Heart right ventricle (tissue), 16 donors: ENCODE data around the gene BSND. TPM values are rescaled to one million over a fixed set of nuclear protein-coding genes. Genes with fewer than 3 reads are reported as not detected.
"Not testable (repeated sequence)": the region's sequence is repeated elsewhere in the genome, so short reads cannot be mapped to it uniquely, and the experiment has no call there.

Source experiments
- ATAC-seq, 8 donors: fragments of 200-7000 bp; cut with Tn5 transposase; one replicate each; pipeline ENCODE4 v1.9.1; 2020; ENCODE audit warnings: mild to moderate bottlenecking in 8 of 8, moderate library complexity in 8 of 8, moderate number of reproducible peaks in 1 of 8
- DNase-seq, 2 donors: peaks; one replicate each; pipeline ENCODE4 v3.0.0-alpha.2; 2020
- H3K27ac ChIP-seq, 10 donors: fragments of 200-600 bp; sonication (generic) in 2 of 10; one replicate each; pipeline versions ENCODE4 v1.5.0 to v1.8.0; 2020 to 2022; ENCODE audit warnings: mild to moderate bottlenecking in 3 of 10
- H3K27me3 ChIP-seq, 7 donors: fragments of 200-600 bp; one replicate each; pipeline ENCODE4 v1.8.0; 2021 to 2022; ENCODE audit warnings: mild to moderate bottlenecking in 2 of 7
- H3K36me3 ChIP-seq, 9 donors: fragments of 200-600 bp; sonication (generic) in 1 of 9; one replicate each; pipeline versions ENCODE4 v1.5.0 to v1.8.0; 2020 to 2022; ENCODE audit warnings: mild to moderate bottlenecking in 2 of 9
- H3K4me1 ChIP-seq, 9 donors: fragments of 200-600 bp; sonication (generic) in 1 of 9; one replicate each; pipeline versions ENCODE4 v1.5.0 to v1.8.0; 2020 to 2022; ENCODE audit warnings: mild to moderate bottlenecking in 4 of 9
- H3K4me3 ChIP-seq, 10 donors: fragments of 200-600 bp; sonication (generic) in 2 of 10; one replicate each; pipeline versions ENCODE4 v1.5.0 to v1.8.0; 2020 to 2022; ENCODE audit warnings: mild to moderate bottlenecking in 7 of 10, moderate library complexity in 2 of 10
- H3K9me3 ChIP-seq, 11 donors: fragments of 200-600 bp in 10 of 11; sonication (generic) in 2 of 11; one replicate each; pipeline versions ENCODE4 v1.5.0 to v1.8.0; 2013 to 2022; ENCODE audit warnings: mild to moderate bottlenecking in 2 of 11, control low read depth in 1 of 11, moderate library complexity in 1 of 11
- CTCF ChIP-seq, 9 donors: fragments of 200-600 bp; sonication (generic) in 2 of 9; IDR thresholded peaks; one replicate each; pipeline versions ENCODE4 v1.5.0 to v1.8.0; 2021 to 2022; ENCODE audit warnings: antibody characterized with exemption in 9 of 9, mild to moderate bottlenecking in 5 of 9, moderate library complexity in 1 of 9
- WGBS, 2 donors: extraction: QIAGEN DNeasy Blood & Tissue Kit; methylation state at CpG; one replicate each; pipeline ENCODE4 v1.1.7; 2013; ENCODE audit warnings: inconsistent platforms in 1 of 2; 5-methylcytosine and 5-hydroxymethylcytosine counted together
- intact Hi-C, 10 donors: fragments of 100-400 bp; cut with DNase I; formaldehyde crosslinking; loops; one replicate each; pipeline versions ENCODE4 v1.11.1 to v1.14.2; 2022
- polyA plus RNA-seq, 2 donors: library from polyadenylated mRNA; stranded (reverse); fragments of 200-250 nt; gene quantifications; one replicate each; pipeline ENCODE4 v1.2.3, GENCODE V29; 2013
- total RNA-seq, 10 donors: library from RNA; stranded (reverse); fragmentation: NEBNext Ultra II Directional in 3 of 10; extraction: Animal tissue kit (Norgen Biotek cat#: 25700) in 3 of 10; gene quantifications; one replicate each; pipeline versions ENCODE4 v1.2.1 to v1.2.4, GENCODE V29; 2021 to 2023
- donor health status: Arrhythmogenic right ventricular cardiomyopathy.
- donor health status: ischemic (EF 13 %, LVEDD 7.1; RV severe dilation, severe dysfunction).
- donor health status: healthy with polysubstance abuse.
- donor health status: DM: no; HTN: yes; CAD: no.
- donor health status: DM: no; HTN: no; CAD: no.
- donor health status: ischemic (EF 25% LVEDD 6.9; RV normal size, moderate dysfunction).
- donor health status: ischemic (EF 25% LVEDD 5.7; RV mildly dilated, moderate dysfunction).
- donor health status: healthy.
- donor health status: DM: yes; HTN: yes; CAD: no.
- donor health status: Ischemic cardiomyopathy.
- donor health status: ischemic (EF 35%, LVEDD 5.7; RV mildly dilated, moderate dysfunction).
- donor health status: nonischemic (EF 11% LVEDD 7.7; RV severe dilation, severe dysfunction).
- donor health status: DM: yes; HTN: yes; CAD: no.
- donor health status: PGD.
- donor health status: ischemic (EF 29% LVEDD 5.4; RV normal size, mild dysfunction).
- donor health status: nonischemic (EF 23%, LVEDD 6.1; RV moderate dilation, normal function).

The BSND gene
- total and polyA plus RNA-seq, 12 donors: not detected

DNA sequence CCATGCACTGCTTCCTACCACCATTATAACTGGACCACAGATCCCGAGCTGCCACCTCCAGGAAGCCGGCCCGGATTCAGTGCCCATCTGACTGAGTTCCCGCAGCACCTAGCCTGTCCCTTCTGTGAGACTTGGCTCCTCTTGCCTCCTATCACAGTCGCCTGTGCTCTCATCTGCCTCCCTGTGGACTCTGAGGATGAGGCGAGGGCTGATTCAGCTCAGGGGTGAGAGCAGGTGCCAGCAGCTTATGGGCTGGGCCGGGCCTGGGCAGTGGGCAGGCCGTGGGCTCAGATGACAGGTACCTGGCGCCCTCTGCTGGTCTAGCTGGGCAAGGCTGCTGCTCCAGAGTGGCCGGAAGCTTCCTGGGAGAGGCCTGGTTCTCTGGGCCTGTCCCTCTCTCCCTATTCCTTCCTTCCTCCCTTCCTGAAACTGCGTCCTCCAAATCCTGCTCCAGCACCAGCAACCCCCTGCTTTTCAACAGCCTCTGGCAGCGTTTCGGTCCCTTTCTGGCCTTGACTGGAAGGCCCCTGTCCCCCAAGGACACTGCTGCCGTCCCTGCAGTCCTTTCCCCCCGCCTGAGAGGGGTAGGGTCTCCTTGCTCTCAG, 23.3 kb downstream of the BSND start:
- DNase-seq (peak; percentile 70 to 78), ATAC-seq (peak; percentile 90 to 99 (median 98))
- Histone ChIP-seq H3K27me3 (peaks cover 0 to 16% (median 5%) of the 10 kb centered on the region in 7 donors), H3K4me1 (peaks cover 0 to 6% (median 0%) of the 10 kb centered on the region in 9 donors), H3K9me3 (no peaks in the 10 kb centered on the region), H3K4me3 (no peak overlapping the region), H3K27ac (no peak overlapping the region), H3K36me3 (no peaks in the 10 kb centered on the region)
- WGBS, 2 donors: 42% methylated on average over 15 of the region's 15 CpGs
- peak; percentile 61 to 89 (median 83) for TF ChIP-seq CTCF (IDR thresholded peaks at IDR 0.05)
- intact Hi-C loops: loop anchor here in 3 of 10 donors (1.0 to 2.0 kb wide), 2 partner anchors 71 to 72 kb away; no protein-coding TSS in a partner anchor

- WGBS, 2 donors: 66 to 76% methylated on average over 7 to 9 of the region's 10 CpGs
- H3K36me3 ChIP-seq, H3K4me3 ChIP-seq, DNase-seq, intact Hi-C loops, H3K4me1 ChIP-seq, H3K27me3 ChIP-seq, ATAC-seq, H3K27ac ChIP-seq, H3K9me3 ChIP-seq: not testable (repeated sequence)
These were observed 25.4 kb downstream of the BSND start for GRCh38 chr1:55024163-55024562.

DNA sequence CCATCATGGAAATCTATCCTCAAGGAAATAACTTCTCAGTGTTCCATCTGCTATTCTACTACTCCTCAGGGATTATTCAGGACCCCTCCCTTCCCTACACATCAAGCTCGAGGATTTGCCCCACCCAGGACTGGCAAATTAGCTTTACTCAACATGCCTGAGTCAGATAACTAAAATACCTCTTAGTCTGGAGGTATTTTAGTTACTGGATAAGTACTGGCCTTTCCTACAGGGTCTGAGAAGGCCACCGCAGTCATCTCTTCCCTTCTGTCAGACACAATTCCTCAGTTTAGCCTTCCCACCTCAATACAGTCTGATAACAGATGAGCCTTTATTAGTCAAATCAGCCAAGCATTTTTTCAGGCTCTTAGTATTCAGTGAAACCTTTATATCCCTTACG, 27.9 kb downstream of the BSND start:
- 77 to 86% methylated on average over 3 of the region's 3 CpGs for WGBS, 2 donors
- H3K9me3 ChIP-seq, H3K36me3 ChIP-seq, ATAC-seq, DNase-seq, H3K27ac ChIP-seq, intact Hi-C loops, H3K4me1 ChIP-seq, H3K27me3 ChIP-seq, H3K4me3 ChIP-seq: not testable (repeated sequence)

DNA sequence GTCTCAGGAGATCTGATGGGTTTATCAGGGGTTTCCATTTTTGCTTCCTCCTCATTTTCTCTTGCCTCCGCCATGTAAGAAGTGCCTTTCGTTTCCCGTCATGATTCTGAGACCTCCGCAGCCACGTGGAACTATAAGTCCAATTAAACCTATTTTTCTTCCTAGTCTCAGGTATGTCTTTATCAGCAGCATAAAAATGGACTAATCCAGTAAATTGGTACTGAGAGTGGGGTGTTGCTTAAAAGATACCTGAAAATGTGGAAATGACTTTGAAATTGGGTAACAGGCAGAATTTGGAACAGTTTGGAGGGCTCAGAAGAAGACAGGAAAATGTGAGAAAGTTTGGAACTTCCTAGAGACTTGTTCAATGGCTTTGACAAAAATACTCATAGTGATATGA, 32.4 kb downstream of the BSND start:
- not testable (repeated sequence) for ATAC-seq

DNA sequence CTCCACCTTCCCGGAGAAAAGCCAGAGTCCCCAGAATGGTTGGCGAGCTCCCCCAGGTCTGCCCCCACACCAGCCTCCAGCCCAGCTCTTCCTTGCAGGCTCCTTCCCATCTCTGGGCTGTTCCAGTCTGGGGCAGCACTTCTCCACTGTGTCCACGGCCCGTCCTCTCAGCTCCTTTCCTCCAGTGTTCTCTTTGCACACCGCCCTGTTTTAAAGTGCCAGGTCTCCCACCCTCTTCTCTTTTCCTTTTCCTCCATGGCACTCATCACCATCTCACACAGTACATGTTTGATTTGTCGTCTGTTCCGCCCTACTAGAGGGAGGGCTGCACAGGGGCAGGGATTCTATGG, 34.5 kb downstream of the BSND start:
- WGBS, 2 donors: 69 to 80% methylated on average over 7 of the region's 7 CpGs
- Histone ChIP-seq H3K4me3 (no peak overlapping the region), H3K27me3 (peaks cover 0 to 54% (median 50%) of the 10 kb centered on the region in 7 donors), H3K4me1 (no peaks in the 10 kb centered on the region), H3K9me3 (no peaks in the 10 kb centered on the region), H3K27ac (no peak overlapping the region), H3K36me3 (no peaks in the 10 kb centered on the region)
- intact Hi-C loops: no loop called here
- TF ChIP-seq CTCF (IDR thresholded peaks at IDR 0.05): no peak
- DNase-seq (no peak), ATAC-seq (no peak)

More for the DNA sequence above, 32.4 kb downstream of the BSND start:
- H3K4me3 ChIP-seq, intact Hi-C loops, DNase-seq, H3K36me3 ChIP-seq, H3K27ac ChIP-seq, H3K9me3 ChIP-seq, H3K4me1 ChIP-seq: not testable (repeated sequence)
- peaks cover 0 to 35% (median 28%) of the 10 kb centered on the region in 7 donors for H3K27me3 ChIP-seq
- 96% methylated on average over 5 of the region's 5 CpGs for WGBS, 2 donors

GRCh38 chr1:55034476-55035133, 35.9 kb downstream of the BSND start:
- Histone ChIP-seq H3K9me3 (no peaks in the 10 kb centered on the region), H3K4me3 (no peak overlapping the region), H3K27me3 (peaks cover 0 to 67% (median 63%) of the 10 kb centered on the region in 7 donors), H3K36me3 (no peaks in the 10 kb centered on the region), H3K27ac (no peak overlapping the region), H3K4me1 (peaks cover 0 to 8% (median 5%) of the 10 kb centered on the region in 9 donors)
- no peak for DNase-seq
- ATAC-seq: no peak
- 92 to 93% methylated on average over 6 of the region's 6 CpGs for WGBS, 2 donors
- TF ChIP-seq CTCF (IDR thresholded peaks at IDR 0.05): no peak
- intact Hi-C loops: no loop called here
